Stomach smooth muscle (tissue), 2 donors: Measurements from ENCODE around the gene FARP1.

ENCODE experiments used
- H3K27ac ChIP-seq: one replicate; pipeline ENCODE4 v1.7.0; 2013; ENCODE audit warnings: mild to moderate bottlenecking, low read length, inconsistent platforms
- H3K27me3 ChIP-seq, 2 donors: one replicate each; pipeline ENCODE4 v1.7.0; 2013; ENCODE audit warnings: low read length in 2 of 2; ENCODE audit not compliant: insufficient read depth in 2 of 2, control insufficient read depth in 1 of 2
- H3K36me3 ChIP-seq, 2 donors: one replicate each; pipeline ENCODE4 v1.7.0; 2013; ENCODE audit warnings: low read length in 2 of 2; ENCODE audit not compliant: control insufficient read depth in 2 of 2, insufficient read depth in 2 of 2
- H3K4me1 ChIP-seq: one replicate; pipeline ENCODE4 v1.7.0; 2013; ENCODE audit warnings: low read length; ENCODE audit not compliant: control insufficient read depth, insufficient read depth
- H3K4me3 ChIP-seq, 2 donors: one replicate each; pipeline ENCODE4 v1.7.0; 2013; ENCODE audit warnings: low read length in 2 of 2
- H3K9ac ChIP-seq, 2 donors: one replicate each; pipeline ENCODE4 v1.7.0; 2013; ENCODE audit warnings: low read length in 2 of 2, mild to moderate bottlenecking in 1 of 2
- H3K9me3 ChIP-seq, 2 donors: one replicate each; pipeline ENCODE4 v1.7.0; 2013; ENCODE audit warnings: low read length in 2 of 2; ENCODE audit not compliant: control insufficient read depth in 2 of 2
- donor health status: healthy.
- donor health status: Pancreatic carcinoma.

Gene FARP1

DNA sequence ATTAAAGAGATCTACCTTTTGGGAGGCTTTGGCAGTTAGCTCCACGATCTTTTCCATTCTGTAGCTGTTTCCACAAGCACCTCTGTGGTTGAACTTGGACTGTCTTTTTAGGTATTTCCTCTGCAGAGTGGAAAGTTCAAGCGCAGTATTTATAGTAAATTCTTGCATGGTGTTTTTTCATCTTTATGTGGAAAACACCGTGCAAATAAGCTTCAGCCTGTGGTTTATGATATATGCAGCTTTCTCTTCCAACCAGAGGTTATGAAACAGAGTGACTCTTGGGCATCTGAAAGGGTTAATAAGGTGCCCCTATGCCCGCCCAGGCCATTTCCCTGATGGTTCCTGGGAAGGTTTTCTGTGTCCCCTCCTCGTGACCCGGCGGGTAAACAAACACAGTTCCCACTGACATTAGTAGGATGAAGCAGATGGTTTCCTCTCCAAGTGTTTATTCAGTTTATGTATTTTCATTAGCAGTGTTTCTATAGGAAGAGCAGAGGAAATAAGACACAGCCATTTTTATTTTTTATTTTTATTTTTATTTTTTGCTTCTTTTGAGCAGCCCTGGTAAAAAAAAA, 73.9 kb downstream of the FARP1 start:
- no peaks in the 10 kb centered on the region for H3K36me3 ChIP-seq
- H3K4me1 ChIP-seq, result peaks cover 5% of the 10 kb centered on the region
- H3K9ac ChIP-seq, result no peak overlapping the region
- no peak overlapping the region for H3K27ac ChIP-seq
- H3K4me3 ChIP-seq, result no peak overlapping the region
- no peaks in the 10 kb centered on the region for H3K9me3 ChIP-seq
- H3K27me3 ChIP-seq, result no peaks in the 10 kb centered on the region

DNA sequence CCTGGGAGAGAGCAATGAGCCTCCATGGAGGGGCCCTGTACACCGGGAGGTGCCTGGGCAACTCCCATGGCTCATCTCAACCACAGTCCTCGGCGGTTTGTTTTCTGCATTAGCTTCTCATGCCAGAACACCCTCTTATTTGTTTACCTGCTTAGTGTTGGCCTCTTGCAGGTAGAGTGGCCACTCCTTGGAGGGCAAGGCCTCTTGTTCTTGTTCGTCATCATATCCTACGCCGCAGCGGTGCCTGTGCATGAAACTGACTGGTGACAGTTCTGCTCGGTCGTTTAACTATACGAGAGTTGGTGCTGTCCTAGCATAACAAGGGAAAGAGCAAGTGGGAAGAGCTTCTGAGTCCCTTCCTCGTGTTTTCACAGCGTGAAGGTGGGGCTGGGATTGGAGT, 74.7 kb downstream of the FARP1 start:
- H3K36me3 ChIP-seq, result no peaks in the 10 kb centered on the region
- no peak overlapping the region for H3K27ac ChIP-seq
- H3K27me3 ChIP-seq, result no peaks in the 10 kb centered on the region
- H3K9ac ChIP-seq, result no peak overlapping the region
- H3K9me3 ChIP-seq, result no peaks in the 10 kb centered on the region
- H3K4me3 ChIP-seq, result no peak overlapping the region
- peaks cover 7% of the 10 kb centered on the region for H3K4me1 ChIP-seq

DNA sequence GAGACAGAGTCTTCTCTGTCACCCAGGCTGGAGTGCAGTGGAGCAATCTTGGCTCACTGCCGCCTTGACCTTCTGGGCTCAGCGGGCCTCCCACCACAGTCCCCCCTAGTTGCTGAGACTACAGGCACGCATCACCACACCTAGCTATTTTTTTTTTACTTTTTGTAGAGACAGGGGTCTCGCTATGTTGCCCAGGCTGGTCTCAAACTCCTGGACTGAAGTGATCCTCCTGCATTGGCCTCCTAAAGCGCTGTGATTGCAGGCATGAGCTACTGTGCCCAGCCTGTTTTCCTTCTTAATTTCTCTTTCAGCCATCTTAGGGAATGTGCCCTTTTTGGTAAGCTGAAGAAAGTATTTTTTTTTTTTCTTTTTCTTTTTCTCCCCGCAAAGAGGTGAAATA, 76.8 kb downstream of the FARP1 start:
- H3K36me3 ChIP-seq, result no peaks in the 10 kb centered on the region
- peaks cover 7% of the 10 kb centered on the region for H3K4me1 ChIP-seq
- no peaks in the 10 kb centered on the region for H3K27me3 ChIP-seq
- H3K4me3 ChIP-seq, result no peak overlapping the region
- no peaks in the 10 kb centered on the region for H3K9me3 ChIP-seq
- H3K9ac ChIP-seq, result no peak overlapping the region
- no peak overlapping the region for H3K27ac ChIP-seq

DNA sequence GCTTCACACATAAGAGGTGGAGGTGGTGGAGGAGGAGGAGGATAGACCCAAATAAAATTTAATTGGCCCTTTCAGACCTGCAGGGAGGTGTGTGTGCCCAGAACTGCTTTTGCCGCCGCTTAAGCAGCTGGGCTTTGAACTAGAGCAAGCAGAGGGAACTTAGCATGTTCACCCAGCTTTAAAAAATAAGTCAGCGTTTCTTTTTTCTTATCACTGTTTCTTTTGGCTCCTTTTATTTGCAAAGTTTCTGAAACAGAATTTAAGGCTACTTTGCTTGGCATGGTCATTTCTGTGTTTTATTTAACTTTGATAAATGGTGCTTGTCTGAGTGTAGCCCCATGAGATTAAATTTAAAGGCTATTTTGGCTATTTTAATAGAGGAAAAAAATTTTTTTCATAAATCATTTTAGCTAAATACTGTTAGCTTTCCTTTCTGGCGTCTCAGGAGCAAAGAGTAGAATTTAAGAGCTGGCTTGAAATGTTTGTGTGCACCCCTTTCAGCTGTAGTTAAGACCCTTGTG, 77.4 kb downstream of the FARP1 start:
- Histone ChIP-seq H3K4me3 (no peak overlapping the region), H3K9me3 (no peaks in the 10 kb centered on the region), H3K9ac (no peak overlapping the region), H3K27me3 (no peaks in the 10 kb centered on the region), H3K4me1 (peaks cover 9% of the 10 kb centered on the region), H3K27ac (no peak overlapping the region), H3K36me3 (no peaks in the 10 kb centered on the region)

DNA sequence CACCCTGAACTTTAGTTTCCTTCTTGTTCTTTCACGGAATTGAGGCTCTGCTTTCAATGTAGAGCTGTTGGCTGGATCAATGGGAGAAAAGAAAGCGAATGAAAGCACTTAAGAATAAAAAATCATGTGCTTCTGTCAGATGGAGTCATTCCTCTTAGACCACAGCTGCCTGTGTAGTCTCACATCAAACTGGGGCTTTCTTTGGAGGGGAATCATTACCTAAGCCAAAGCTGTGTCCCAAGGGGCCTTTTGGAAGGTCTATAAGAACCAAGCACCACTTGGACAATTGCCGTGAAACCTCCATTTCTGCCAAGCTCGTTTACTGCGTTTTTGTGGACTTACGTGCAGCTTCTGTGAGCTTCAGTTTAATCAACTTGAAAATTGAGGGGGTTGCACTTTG, 78.3 kb downstream of the FARP1 start:
- no peaks in the 10 kb centered on the region for H3K9me3 ChIP-seq

DNA sequence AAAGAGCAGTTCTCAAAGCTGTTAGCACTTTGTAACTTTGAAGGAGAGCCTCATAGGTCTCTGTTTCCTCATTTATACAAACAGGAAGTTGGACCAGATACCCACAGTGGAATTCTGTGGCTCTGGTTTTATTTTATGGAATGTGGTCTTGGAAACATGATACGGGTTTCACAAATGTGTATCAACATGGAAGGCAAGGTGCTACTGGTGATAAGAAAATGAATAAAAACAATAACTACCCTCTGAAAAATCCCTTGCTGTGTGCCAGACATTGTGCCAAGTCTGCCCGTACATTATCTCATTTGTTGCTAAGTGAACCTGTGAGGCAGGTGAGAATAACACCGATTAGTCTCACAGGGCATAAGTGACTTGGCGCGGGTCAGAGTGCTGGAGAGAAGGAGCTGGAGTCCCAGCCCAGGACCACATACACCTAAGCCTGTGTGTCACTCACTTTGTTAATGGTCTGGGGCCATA, 79.2 kb downstream of the FARP1 start:
- no peak overlapping the region for H3K27ac ChIP-seq
- H3K9me3 ChIP-seq, result no peaks in the 10 kb centered on the region
- no peaks in the 10 kb centered on the region for H3K27me3 ChIP-seq
- H3K4me1 ChIP-seq, result peaks cover 9% of the 10 kb centered on the region
- H3K9ac ChIP-seq, result no peak overlapping the region
- H3K36me3 ChIP-seq, result peaks cover 0 to 2% of the 10 kb centered on the region in 2 donors
- no peak overlapping the region for H3K4me3 ChIP-seq

More for the DNA sequence above, 78.3 kb downstream of the FARP1 start:
- Histone ChIP-seq H3K27ac (no peak overlapping the region), H3K27me3 (no peaks in the 10 kb centered on the region), H3K36me3 (peaks cover 0 to 2% of the 10 kb centered on the region in 2 donors), H3K9ac (no peak overlapping the region), H3K4me3 (no peak overlapping the region), H3K4me1 (peaks cover 9% of the 10 kb centered on the region)

DNA sequence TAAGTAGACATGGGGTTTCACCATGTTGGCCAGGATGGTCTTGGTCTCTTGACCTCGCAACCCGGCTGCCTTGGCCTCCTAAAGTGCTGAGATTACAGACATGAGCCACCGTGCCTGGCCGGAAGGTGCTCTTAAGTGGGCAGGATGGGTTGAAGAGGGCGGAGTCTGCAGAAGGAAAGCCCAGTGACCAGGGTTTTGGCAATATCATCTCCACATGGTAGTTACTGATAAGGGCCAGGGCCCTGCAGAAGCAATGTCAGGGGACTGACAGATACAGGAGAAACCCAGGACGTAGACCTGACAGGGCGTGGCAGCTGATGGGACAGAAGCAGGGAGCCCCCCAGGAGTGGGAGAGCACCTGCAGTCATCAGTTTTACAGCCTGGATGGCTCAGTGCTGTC, 79.9 kb downstream of the FARP1 start:
- Histone ChIP-seq H3K36me3 (peaks cover 0 to 2% of the 10 kb centered on the region in 2 donors), H3K27ac (no peak overlapping the region), H3K27me3 (no peaks in the 10 kb centered on the region), H3K9me3 (no peaks in the 10 kb centered on the region), H3K4me3 (no peak overlapping the region), H3K4me1 (peaks cover 9% of the 10 kb centered on the region), H3K9ac (no peak overlapping the region)

DNA sequence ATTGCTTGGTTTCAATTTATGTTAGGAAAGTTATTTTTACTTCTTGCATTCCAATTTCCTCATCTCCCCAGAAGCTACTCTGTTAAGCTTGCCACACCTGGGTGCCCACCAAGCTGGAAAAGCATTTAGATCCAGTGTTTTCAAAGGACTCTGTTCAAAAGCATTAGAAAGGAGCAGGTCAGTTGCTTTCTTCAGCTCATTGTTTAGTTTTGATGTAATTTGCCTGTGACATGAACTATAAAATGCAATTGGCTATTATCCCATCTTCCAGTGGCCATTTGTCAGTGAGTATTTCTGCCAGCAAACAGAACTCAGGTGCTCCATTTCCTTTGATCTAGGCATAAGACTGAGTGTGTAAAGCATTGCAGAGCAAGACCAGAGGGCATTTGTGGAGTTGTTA, 80.8 kb downstream of the FARP1 start:
- no peak overlapping the region for H3K9ac ChIP-seq
- H3K36me3 ChIP-seq, result peaks cover 0 to 2% of the 10 kb centered on the region in 2 donors
- no peaks in the 10 kb centered on the region for H3K27me3 ChIP-seq
- H3K9me3 ChIP-seq, result no peaks in the 10 kb centered on the region
- H3K27ac ChIP-seq, result no peak overlapping the region
- H3K4me1 ChIP-seq, result peaks cover 9% of the 10 kb centered on the region
- no peak overlapping the region for H3K4me3 ChIP-seq

DNA sequence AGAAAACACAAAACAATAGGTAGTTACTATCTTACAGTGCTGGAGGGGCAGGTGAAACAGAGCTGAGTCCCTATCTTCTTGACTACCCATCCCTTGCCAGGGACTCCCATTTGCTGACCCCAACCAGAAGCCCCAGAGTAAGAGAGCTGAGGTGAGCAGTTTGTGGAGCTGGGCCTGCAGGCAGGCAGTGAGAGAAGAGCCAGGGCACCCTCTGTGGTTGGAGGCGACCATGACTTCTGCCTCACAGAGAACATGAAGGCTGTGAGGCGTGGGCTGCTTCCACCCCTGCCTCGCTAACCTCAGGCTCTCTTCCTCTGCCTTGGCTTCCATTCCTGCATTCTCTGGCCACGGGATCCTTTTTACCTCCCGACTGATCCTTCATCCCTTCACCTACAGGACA, 81.7 kb downstream of the FARP1 start:
- no peak overlapping the region for H3K27ac ChIP-seq
- H3K9me3 ChIP-seq, result no peaks in the 10 kb centered on the region
- H3K4me3 ChIP-seq, result no peak overlapping the region
- peaks cover 0 to 2% of the 10 kb centered on the region in 2 donors for H3K36me3 ChIP-seq
- peaks cover 9% of the 10 kb centered on the region for H3K4me1 ChIP-seq
- H3K9ac ChIP-seq, result no peak overlapping the region
- no peaks in the 10 kb centered on the region for H3K27me3 ChIP-seq

DNA sequence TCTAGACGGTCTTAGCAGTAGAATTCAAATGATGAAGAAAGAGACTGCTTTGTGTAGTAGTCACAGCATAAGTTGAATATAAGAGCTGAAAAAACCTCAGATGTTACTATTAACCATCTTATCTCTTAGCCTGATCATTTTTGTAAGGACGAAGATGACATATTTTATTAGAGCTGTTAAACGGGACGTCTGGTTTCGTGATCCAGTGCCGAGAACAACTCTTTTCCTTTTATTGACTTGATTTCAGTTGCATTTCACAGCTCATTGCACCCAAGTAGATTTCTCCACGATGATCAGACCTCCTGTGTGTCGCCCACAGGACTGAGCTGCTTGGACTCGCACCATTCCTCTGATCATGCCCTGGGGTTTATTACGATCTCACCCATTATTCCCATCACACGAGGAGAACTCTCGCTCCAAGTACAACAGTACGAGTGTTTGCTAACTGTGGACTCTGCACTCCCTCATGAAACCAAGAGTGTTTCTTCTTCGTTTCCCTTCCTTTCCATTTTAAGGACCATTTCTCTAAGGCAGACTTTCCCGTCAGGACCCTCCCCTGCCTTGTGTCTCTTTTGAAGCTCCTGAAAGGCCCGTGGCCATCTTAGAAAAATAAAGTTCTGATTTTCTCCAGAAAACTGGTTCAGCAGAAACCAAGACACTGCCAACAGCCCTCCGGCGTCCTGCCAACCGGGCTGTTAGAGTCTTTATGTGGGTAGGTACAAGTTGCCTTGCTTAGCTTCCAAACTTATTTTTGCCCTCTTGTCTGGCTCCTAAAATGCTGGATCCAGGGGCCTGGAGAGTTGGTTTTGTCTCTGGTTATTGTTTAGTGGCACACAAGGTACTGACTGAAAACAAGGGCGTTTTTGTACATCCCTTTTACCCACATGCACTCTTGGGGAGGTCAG, 82.4 kb downstream of the FARP1 start:
- Histone ChIP-seq H3K9me3 (no peaks in the 10 kb centered on the region), H3K4me3 (no peak overlapping the region), H3K36me3 (peaks cover 0 to 2% of the 10 kb centered on the region in 2 donors), H3K27ac (no peak overlapping the region), H3K27me3 (no peaks in the 10 kb centered on the region), H3K9ac (no peak overlapping the region), H3K4me1 (peaks cover 9% of the 10 kb centered on the region)

DNA sequence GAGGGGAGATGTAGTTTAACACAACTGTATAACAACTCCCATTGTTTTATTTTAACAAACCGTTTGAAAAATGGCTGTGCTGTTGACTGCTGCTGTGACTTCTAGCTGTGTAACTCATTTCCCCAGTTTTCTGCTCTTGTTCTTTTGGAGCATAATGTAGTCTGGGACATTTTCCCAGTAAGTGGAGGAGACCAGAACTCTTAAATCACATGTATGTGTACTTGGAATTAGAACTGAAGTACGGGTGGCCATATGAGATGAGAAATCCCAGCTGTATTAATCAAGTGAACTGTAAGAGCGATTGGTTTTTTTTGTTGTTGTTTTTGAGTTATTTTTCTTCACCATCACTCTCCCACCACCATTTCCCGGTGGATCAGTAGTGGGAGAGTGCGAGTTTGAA, 83.6 kb downstream of the FARP1 start:
- no peak overlapping the region for H3K27ac ChIP-seq
- H3K4me3 ChIP-seq, result no peak overlapping the region
- H3K9ac ChIP-seq, result no peak overlapping the region
- H3K4me1 ChIP-seq, result peaks cover 9% of the 10 kb centered on the region
- no peaks in the 10 kb centered on the region for H3K9me3 ChIP-seq
- H3K27me3 ChIP-seq, result no peaks in the 10 kb centered on the region
- H3K36me3 ChIP-seq, result peaks cover 0 to 2% of the 10 kb centered on the region in 2 donors
